ENCODE data around the gene PSMB3.

The PSMB3 gene

GRCh38 chr17:38706505-38707216, 45.9 kb upstream of the PSMB3 start:
- TF ChIP-seq CTCF (IDR thresholded peaks at IDR 0.05), result no peak

GRCh38 chr17:38707678-38708351, 44.7 kb upstream of the PSMB3 start:
- no peak for TF ChIP-seq CTCF (IDR thresholded peaks at IDR 0.05)

- TF ChIP-seq CTCF (IDR thresholded peaks at IDR 0.05), result no peak
Observed at GRCh38 chr17:38709104-38709820, 43.3 kb upstream of the PSMB3 start.

- TF ChIP-seq CTCF (IDR thresholded peaks at IDR 0.05), result no peak
Observed at GRCh38 chr17:38709864-38710603, 42.5 kb upstream of the PSMB3 start.

GRCh38 chr17:38710604-38710962, 42.0 kb upstream of the PSMB3 start:
- no peak for TF ChIP-seq CTCF (IDR thresholded peaks at IDR 0.05)

GRCh38 chr17:38710985-38711384, 41.6 kb upstream of the PSMB3 start:
- TF ChIP-seq CTCF (IDR thresholded peaks at IDR 0.05), result no peak

GRCh38 chr17:38711792-38712571, 40.6 kb upstream of the PSMB3 start:
- no peak for TF ChIP-seq CTCF (IDR thresholded peaks at IDR 0.05)
